Cardiac septum (tissue), 1 donor: ENCODE data around the gene GUCA2A. TPM values are rescaled to one million over a fixed set of nuclear protein-coding genes. Genes with fewer than 3 reads are reported as not detected.

ENCODE experiments used
- DNase-seq: peaks from one replicate; pipeline ENCODE4 v3.0.0-alpha.2; 2020; ENCODE audit warnings: low spot score
- intact Hi-C: fragments of 100-400 bp; cut with DNase I; formaldehyde crosslinking; loops from one replicate; pipeline ENCODE4 v1.14.0; 2022
- total RNA-seq: library from RNA; stranded (reverse); fragmentation: NEBNext Ultra II Directional; extraction: Animal tissue kit (Norgen Biotek cat#: 25700); gene quantifications from one replicate; pipeline ENCODE4 v1.2.1, GENCODE V29; 2021
- donor health status: DM: no; HTN: no; CAD: no.

GUCA2A gene
- total RNA-seq, 1 donor from 2014 or later, result not detected

- intact Hi-C loops, result loop anchor here (10.0 kb wide), 1 partner anchor 604 kb away; no protein-coding TSS in a partner anchor
- no peak for DNase-seq
Observed at GRCh38 chr1:42179275-42179674, 14.7 kb upstream of the GUCA2A start.

- no peak for DNase-seq
- intact Hi-C loops, result loop anchor here (10.0 kb wide), 1 partner anchor 603 kb away; no protein-coding TSS in a partner anchor
Observed at GRCh38 chr1:42178249-42178648, 13.7 kb upstream of the GUCA2A start.

GRCh38 chr1:42177541-42177981, 13.0 kb upstream of the GUCA2A start:
- no peak for DNase-seq
- intact Hi-C loops, result loop anchor here (2.0 to 10.0 kb wide), 2 partner anchors 157 to 603 kb away; partner anchors contain the start of gene FOXJ3

- no peak for DNase-seq
- intact Hi-C loops, result loop anchor here (2.0 to 10.0 kb wide), 2 partner anchors 158 to 602 kb away; partner anchors contain the start of gene FOXJ3
Observed at GRCh38 chr1:42176902-42177519, 12.5 kb upstream of the GUCA2A start.

GRCh38 chr1:42175314-42176054, 10.9 kb upstream of the GUCA2A start:
- intact Hi-C loops, result loop anchor here (2.0 to 10.0 kb wide), 2 partner anchors 159 to 601 kb away; partner anchors contain the start of gene FOXJ3
- DNase-seq, result no peak

- intact Hi-C loops, result loop anchor here (1.0 to 10.0 kb wide), 2 partner anchors 28 to 599 kb away; no protein-coding TSS in a partner anchor
- DNase-seq, result no peak
Observed at GRCh38 chr1:42173961-42174735, 9.6 kb upstream of the GUCA2A start.

- peak; percentile 87 for DNase-seq
- intact Hi-C loops, result loop anchor here (1.0 to 10.0 kb wide), 2 partner anchors 27 to 599 kb away; no protein-coding TSS in a partner anchor
Observed at GRCh38 chr1:42173155-42173933, 8.8 kb upstream of the GUCA2A start.

- no peak for DNase-seq
- intact Hi-C loops, result loop anchor here (1.0 to 10.0 kb wide), 2 partner anchors 26 to 598 kb away; no protein-coding TSS in a partner anchor
Observed at GRCh38 chr1:42172381-42173133, 8.0 kb upstream of the GUCA2A start.

GRCh38 chr1:42171679-42172266, 7.2 kb upstream of the GUCA2A start:
- intact Hi-C loops, result loop anchor here (10.0 kb wide), 1 partner anchor 597 kb away; no protein-coding TSS in a partner anchor
- DNase-seq, result no peak

GRCh38 chr1:42170779-42171621, 6.5 kb upstream of the GUCA2A start:
- intact Hi-C loops, result loop anchor here (10.0 kb wide), 1 partner anchor 596 kb away; no protein-coding TSS in a partner anchor

GRCh38 chr1:42168763-42169162, 4.2 kb upstream of the GUCA2A start:
- intact Hi-C loops, result no loop called here
- DNase-seq, result no peak

More at GRCh38 chr1:42170779-42171621, 6.5 kb upstream of the GUCA2A start:
- no peak for DNase-seq

GRCh38 chr1:42168391-42168670, 3.8 kb upstream of the GUCA2A start:
- no peak for DNase-seq
- intact Hi-C loops, result no loop called here

- intact Hi-C loops, result no loop called here
- no peak for DNase-seq
Observed at GRCh38 chr1:42167611-42168390, 3.3 kb upstream of the GUCA2A start.

GRCh38 chr1:42165511-42166210, 1.1 kb upstream of the GUCA2A start:
- DNase-seq, result peak; percentile 86
- intact Hi-C loops, result no loop called here

GRCh38 chr1:42163536-42164503, 725 bp downstream of the GUCA2A start:
- DNase-seq, result no peak
- intact Hi-C loops, result no loop called here
